Activated CD4-positive, alpha-beta T cell treated with anti-CD3 and anti-CD28 coated beads, Interleukin-2, amount 50 U/mL, for 24 hours (primary cell): ENCODE results near the gene TBC1D16.

Experiments
- DNase-seq, 2 donors: peaks; one replicate each; pipeline ENCODE4 v3.0.0-alpha.2; 2020; ENCODE audit warnings: low read depth in 1 of 2, low spot score in 1 of 2

Gene TBC1D16

GRCh38 chr17:80035687-80035936, at the start of gene TBC1D16:
TSS of gene TBC1D16 (minus strand) at chr17:80035872. CDS start at chr17:80013547, 22,325 bp downstream.
- no peak for DNase-seq

GRCh38 chr17:80084773-80085172, 49.1 kb upstream of the TBC1D16 start:
- no peak for DNase-seq

GRCh38 chr17:80083136-80083661, 47.5 kb upstream of the TBC1D16 start:
- no peak for DNase-seq

- peak; percentile 25 to 62 for DNase-seq
Measured at GRCh38 chr17:80082403-80083135, 46.9 kb upstream of the TBC1D16 start.

GRCh38 chr17:80081596-80081995, 45.9 kb upstream of the TBC1D16 start:
- no peak for DNase-seq

GRCh38 chr17:80080081-80080480, 44.4 kb upstream of the TBC1D16 start:
- no peak for DNase-seq

GRCh38 chr17:80072410-80072809, 36.7 kb upstream of the TBC1D16 start:
- DNase-seq = no peak

- no peak for DNase-seq
Measured at GRCh38 chr17:80071116-80071841, 35.6 kb upstream of the TBC1D16 start.

- no peak for DNase-seq
Measured at GRCh38 chr17:80070375-80071115, 34.9 kb upstream of the TBC1D16 start.

GRCh38 chr17:80068301-80069222, 32.9 kb upstream of the TBC1D16 start:
- DNase-seq = no peak

GRCh38 chr17:80067393-80067986, 31.8 kb upstream of the TBC1D16 start:
- no peak for DNase-seq

GRCh38 chr17:80065478-80066170, 30.0 kb upstream of the TBC1D16 start:
- no peak for DNase-seq

GRCh38 chr17:80064696-80065095, 29.0 kb upstream of the TBC1D16 start:
- DNase-seq = no peak

GRCh38 chr17:80063830-80064585, 28.3 kb upstream of the TBC1D16 start:
- DNase-seq = no peak

- no peak for DNase-seq
Measured at GRCh38 chr17:80061421-80061820, 25.7 kb upstream of the TBC1D16 start.

- DNase-seq = no peak
Measured at GRCh38 chr17:80060644-80061043, 25.0 kb upstream of the TBC1D16 start.

- DNase-seq = no peak
Measured at GRCh38 chr17:80058311-80058955, 22.8 kb upstream of the TBC1D16 start.

- no peak for DNase-seq
Measured at GRCh38 chr17:80055597-80055996, 19.9 kb upstream of the TBC1D16 start.

GRCh38 chr17:80053102-80053501, 17.4 kb upstream of the TBC1D16 start:
- no peak for DNase-seq
